GM19438 (cell line): ENCODE results near the gene CRISP1.
"Not testable (repeated sequence)": the region's sequence is repeated elsewhere in the genome, so short reads cannot be mapped to it uniquely, and the experiment has no call there.

Experiments
- ATAC-seq: cut with Tn5 transposase; IDR thresholded peaks from one replicate; pipeline ENCODE4 v1.9.1; 2021; ENCODE audit warnings: low read depth; ENCODE audit not compliant: unreplicated experiment

The CRISP1 gene

GRCh38 chr6:49866485-49866943 is at the start of gene CRISP1:
Gene CRISP1, minus strand, starts transcription at chr6:49866535. Its CDS starts 9,135 bp downstream, at chr6:49857400.
- no peak for ATAC-seq

- ATAC-seq: no peak
Measured at GRCh38 chr6:49915035-49915434, 48.7 kb upstream of the CRISP1 start.

- no peak for ATAC-seq
Measured at GRCh38 chr6:49913636-49914375, 47.5 kb upstream of the CRISP1 start.

- ATAC-seq: no peak
Measured at GRCh38 chr6:49912196-49912595, 45.9 kb upstream of the CRISP1 start.

- no peak for ATAC-seq
Measured at GRCh38 chr6:49911252-49911651, 44.9 kb upstream of the CRISP1 start.

- no peak for ATAC-seq
Measured at GRCh38 chr6:49909563-49909962, 43.2 kb upstream of the CRISP1 start.

- ATAC-seq: no peak
Measured at GRCh38 chr6:49906526-49906925, 40.2 kb upstream of the CRISP1 start.

- no peak for ATAC-seq
Measured at GRCh38 chr6:49905296-49905695, 39.0 kb upstream of the CRISP1 start.

- no peak for ATAC-seq
Measured at GRCh38 chr6:49902856-49903255, 36.5 kb upstream of the CRISP1 start.

GRCh38 chr6:49898904-49899566 is 32.7 kb upstream of the CRISP1 start:
- ATAC-seq: no peak

GRCh38 chr6:49895553-49895952 is 29.2 kb upstream of the CRISP1 start:
- not testable (repeated sequence) for ATAC-seq

GRCh38 chr6:49892280-49892679 is 25.9 kb upstream of the CRISP1 start:
- no peak for ATAC-seq

GRCh38 chr6:49890988-49891387 is 24.7 kb upstream of the CRISP1 start:
- no peak for ATAC-seq

GRCh38 chr6:49888742-49889431 is 22.6 kb upstream of the CRISP1 start:
- no peak for ATAC-seq

GRCh38 chr6:49868951-49869529 is 2.7 kb upstream of the CRISP1 start:
- no peak for ATAC-seq

GRCh38 chr6:49856282-49856681 is 10.1 kb downstream of the CRISP1 start:
- ATAC-seq: no peak

- no peak for ATAC-seq
Measured at GRCh38 chr6:49855221-49855620, 11.1 kb downstream of the CRISP1 start.

- ATAC-seq: no peak
Measured at GRCh38 chr6:49852975-49853374, 13.4 kb downstream of the CRISP1 start.

- peak; percentile 88 for ATAC-seq
Measured at GRCh38 chr6:49849213-49849907, 17.0 kb downstream of the CRISP1 start.

- ATAC-seq: no peak
Measured at GRCh38 chr6:49847673-49848072, 18.7 kb downstream of the CRISP1 start.
